Measurements from ENCODE around the gene PHC1.
"Not testable (repeated sequence)": the region's sequence is repeated elsewhere in the genome, so short reads cannot be mapped to it uniquely, and the experiment has no call there.

The PHC1 gene

GRCh38 chr12:8914033-8914715 is at the start of gene PHC1:
TSS of gene PHC1 (plus strand) at chr12:8914509. CDS start at chr12:8917678, 3,169 bp downstream.
- peak; percentile 69 for DNase-seq

- DNase-seq, result no peak
Measured at GRCh38 chr12:8866429-8866828, 47.9 kb upstream of the PHC1 start.

DNA sequence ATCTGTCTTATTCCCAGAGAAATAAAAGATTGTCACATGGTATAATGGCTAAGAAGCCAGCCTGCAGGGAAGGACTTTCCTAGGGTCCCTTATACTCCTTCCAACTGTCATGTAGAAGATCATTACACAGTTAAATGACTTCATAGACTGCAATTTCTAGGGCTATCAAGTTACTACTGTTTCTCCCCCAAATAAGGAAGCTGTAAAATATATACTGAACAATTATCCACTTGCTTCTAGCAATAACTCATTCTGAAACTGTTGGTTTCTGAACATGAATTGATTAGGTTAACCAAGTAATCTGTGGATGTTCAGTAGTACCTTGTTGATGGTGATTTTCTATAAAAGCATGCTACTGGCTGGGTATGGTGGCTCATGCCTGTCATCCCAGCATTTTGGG is 47.3 kb upstream of the PHC1 start:
- no peak for DNase-seq

DNA sequence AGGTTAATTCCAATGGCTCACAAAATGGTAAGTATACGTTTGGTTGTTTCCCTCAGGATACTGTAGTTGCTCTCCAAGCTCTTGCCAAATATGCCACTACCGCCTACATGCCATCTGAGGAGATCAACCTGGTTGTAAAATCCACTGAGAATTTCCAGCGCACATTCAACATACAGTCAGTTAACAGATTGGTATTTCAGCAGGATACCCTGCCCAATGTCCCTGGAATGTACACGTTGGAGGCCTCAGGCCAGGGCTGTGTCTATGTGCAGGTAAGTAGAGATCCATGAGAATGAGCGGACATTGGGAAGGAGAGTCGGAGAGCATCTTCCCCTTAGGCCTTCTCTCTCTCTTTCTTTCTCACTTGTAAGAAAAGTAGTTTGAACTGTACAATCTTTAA is 46.5 kb upstream of the PHC1 start:
- no peak for DNase-seq

DNA sequence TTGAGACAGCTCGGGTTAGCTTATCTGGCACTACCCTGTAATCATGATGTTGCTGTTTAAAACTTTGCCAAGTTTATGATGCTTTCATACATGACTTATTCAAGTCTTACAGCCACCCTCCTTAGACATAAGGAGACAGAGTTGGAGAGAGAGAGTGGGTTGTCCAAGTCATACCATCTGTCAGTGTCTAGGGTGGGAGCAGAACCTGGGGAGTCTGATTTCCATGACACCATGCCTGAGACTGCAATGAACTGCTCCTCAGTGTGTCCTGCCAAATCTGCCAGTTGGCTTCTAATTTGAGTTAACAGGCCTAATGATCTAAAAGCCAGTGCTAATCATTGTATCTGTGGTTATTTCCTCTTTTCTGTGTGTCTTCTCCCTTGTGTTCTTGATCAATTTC is 43.7 kb upstream of the PHC1 start:
- no peak for DNase-seq

DNA sequence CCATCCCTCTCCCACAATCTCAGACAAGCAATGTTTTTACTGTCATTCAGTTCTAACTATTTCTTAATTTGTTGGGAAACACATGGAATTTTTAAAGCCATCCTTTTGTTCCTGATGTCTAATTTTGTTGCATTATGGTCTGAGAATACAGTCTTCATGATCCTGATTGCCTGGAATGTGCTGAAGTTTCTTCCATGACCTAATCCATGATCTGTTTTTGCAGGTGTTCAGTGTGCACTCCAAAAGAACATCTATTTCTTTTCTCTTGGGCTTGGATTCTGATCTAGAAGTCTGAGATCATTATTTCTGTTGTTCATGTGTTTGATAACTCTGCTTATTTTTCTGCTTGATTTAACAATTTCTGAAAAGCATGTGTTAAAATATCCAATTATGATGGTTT is 43.2 kb upstream of the PHC1 start:
- no peak for DNase-seq

- DNase-seq, result no peak
Measured at GRCh38 chr12:8876887-8877286, 37.4 kb upstream of the PHC1 start.

- DNase-seq, result no peak
Measured at GRCh38 chr12:8886502-8887284, 27.6 kb upstream of the PHC1 start.

- DNase-seq, result no peak
Measured at GRCh38 chr12:8887285-8887715, 27.0 kb upstream of the PHC1 start.

GRCh38 chr12:8890313-8891085 is 23.8 kb upstream of the PHC1 start:
- peak; percentile 59 for DNase-seq

GRCh38 chr12:8891976-8892375 is 22.3 kb upstream of the PHC1 start:
- no peak for DNase-seq

DNA sequence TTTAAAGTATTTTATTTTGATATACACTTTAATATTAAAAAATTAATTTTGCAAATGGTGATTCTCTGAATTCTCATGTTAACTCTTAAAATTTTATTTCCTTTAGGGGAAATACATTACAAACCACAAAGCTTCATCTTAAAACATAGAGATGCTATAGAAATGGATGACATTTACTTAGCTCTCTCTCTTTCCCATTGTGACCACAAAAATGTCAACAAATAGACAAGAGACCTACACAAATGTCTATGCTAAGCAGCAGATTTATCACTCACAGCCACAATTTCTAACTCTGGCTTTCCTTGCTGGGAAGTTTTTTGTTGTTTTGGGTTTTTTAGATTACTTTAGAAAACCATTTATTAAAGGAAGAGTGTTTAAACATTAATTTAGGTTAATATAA is 19.9 kb upstream of the PHC1 start:
- no peak for DNase-seq

DNA sequence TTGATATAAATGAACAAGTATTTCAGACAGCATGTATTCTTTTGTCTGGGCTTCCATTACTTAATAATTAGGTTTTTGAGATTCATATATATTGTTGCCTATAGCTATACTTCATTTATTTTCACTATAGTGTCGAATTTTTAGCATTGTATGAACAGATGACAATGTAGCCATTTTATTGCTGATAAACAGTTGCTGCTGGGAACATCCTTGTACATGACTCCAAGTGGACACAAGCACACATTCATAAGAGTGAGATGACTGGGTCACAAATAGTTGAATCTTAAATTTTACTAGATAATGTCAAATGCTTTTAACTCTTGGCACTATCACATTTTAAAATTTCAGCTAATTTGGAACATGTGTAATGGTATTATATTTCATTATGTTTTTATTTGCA is 19.3 kb upstream of the PHC1 start:
- DNase-seq, result no peak

DNA sequence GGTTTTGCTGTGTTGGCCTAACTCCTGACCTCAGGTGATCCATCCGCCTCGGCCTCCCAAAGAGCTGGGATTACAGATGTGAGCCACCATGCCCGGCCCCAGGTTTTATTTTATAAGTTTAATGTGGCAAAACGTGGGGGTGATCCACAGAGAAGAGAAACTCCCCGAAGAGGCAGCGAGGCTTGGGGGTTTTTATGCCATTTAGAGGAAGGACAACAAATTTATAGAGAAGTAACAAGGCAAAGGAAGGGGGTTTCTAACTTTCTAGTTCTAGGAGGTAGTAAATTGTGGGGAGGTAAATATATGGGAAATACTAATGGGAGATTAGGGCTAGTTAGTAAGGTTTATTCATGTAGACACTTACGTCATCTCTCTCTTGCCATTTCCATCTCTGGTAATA is 17.2 kb upstream of the PHC1 start:
- DNase-seq, result no peak

DNA sequence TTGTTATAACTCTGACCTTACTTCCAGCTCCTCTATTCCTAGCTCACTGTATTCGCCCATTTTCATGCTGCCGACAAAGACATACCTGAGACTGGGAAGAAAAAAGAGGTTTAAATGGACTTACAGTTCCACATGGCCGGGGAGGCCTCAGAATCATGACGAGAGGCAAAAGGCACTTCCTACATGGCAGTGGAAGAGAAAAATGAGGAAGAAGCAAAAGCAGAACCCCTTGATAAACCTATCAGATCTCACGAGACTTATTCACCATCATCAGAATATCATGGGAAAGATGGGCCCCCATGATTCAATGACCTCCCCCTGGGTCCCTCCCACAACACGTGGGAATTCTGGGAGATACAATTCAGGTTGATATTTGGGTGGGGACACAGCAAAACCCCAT is 14.5 kb upstream of the PHC1 start:
- DNase-seq, result no peak

DNA sequence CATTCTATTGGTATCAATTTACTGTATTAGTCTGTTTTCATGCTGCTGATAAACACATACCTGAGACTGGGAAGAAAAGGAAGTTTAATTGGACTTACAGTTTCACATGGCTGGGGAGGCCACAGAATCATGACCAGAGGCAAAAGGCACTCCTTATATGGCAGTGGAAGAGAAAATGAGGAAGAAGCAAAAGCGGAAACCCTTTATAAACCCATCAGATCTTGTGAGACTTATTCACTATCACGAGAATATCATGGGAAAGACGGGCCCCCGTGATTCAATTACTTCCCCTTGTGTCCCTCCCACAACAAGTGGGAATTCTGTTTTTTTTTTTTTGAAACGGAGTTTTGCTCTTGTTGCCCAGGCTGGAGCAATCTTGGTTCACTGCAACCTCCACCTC is 11.6 kb upstream of the PHC1 start:
- DNase-seq, result not testable (repeated sequence)

GRCh38 chr12:8903646-8904045 is 10.7 kb upstream of the PHC1 start:
- no peak for DNase-seq

GRCh38 chr12:8904665-8905064 is 9.6 kb upstream of the PHC1 start:
- no peak for DNase-seq

GRCh38 chr12:8905546-8905945 is 8.8 kb upstream of the PHC1 start:
- DNase-seq, result no peak

GRCh38 chr12:8906266-8907180 is 7.8 kb upstream of the PHC1 start:
- DNase-seq, result no peak

GRCh38 chr12:8907513-8907912 is 6.8 kb upstream of the PHC1 start:
- no peak for DNase-seq

DNA sequence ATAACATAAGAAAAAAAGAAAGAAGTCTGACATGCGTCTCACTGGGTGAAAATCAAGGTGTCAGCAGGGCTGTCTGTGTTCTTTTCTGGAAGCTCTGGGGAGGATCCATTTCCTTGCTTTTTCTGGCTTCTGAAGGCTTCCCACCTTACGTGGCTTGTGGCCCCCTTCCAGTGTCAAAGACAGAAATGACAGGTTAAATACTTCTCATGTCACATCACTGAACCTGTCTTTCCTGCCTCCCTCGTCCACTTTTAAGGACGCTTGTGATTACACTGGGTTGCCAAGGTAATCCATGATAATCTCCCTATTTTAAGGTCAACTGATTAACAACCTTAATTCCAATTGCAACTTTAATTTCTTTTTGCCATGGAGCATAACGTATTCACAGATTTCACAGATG is 4.6 kb upstream of the PHC1 start:
- no peak for DNase-seq

Measured in RPMI8226 (cell line).